MM.1S (cell line): Measurements from ENCODE around the gene DGCR6L.
"Not testable (repeated sequence)": the region's sequence is repeated elsewhere in the genome, so short reads cannot be mapped to it uniquely, and the experiment has no call there.

ENCODE experiments used
- EZH2 ChIP-seq: fragments of 300-600 bp; sonication (generic); optimal IDR thresholded peaks from 2 replicates; pipeline ENCODE3; 2017; ENCODE audit warnings: low read depth, mild to moderate bottlenecking, antibody characterized with exemption, low read length, mixed read lengths
- EZH2phosphoT487 ChIP-seq: fragments of 300-600 bp; sonication (generic); IDR thresholded peaks from 2 replicates; pipeline ENCODE4 v1.6.1; 2018; ENCODE audit warnings: antibody characterized with exemption, low read length
- TF ChIP-seq, protein P1 (sequence below): fragments of 300-600 bp; sonication (generic); IDR thresholded peaks from 2 replicates; pipeline ENCODE4 v1.5.1; 2016; ENCODE audit warnings: antibody characterized with exemption, low read length, mixed read lengths

- TF ChIP-seq, protein P1, sequence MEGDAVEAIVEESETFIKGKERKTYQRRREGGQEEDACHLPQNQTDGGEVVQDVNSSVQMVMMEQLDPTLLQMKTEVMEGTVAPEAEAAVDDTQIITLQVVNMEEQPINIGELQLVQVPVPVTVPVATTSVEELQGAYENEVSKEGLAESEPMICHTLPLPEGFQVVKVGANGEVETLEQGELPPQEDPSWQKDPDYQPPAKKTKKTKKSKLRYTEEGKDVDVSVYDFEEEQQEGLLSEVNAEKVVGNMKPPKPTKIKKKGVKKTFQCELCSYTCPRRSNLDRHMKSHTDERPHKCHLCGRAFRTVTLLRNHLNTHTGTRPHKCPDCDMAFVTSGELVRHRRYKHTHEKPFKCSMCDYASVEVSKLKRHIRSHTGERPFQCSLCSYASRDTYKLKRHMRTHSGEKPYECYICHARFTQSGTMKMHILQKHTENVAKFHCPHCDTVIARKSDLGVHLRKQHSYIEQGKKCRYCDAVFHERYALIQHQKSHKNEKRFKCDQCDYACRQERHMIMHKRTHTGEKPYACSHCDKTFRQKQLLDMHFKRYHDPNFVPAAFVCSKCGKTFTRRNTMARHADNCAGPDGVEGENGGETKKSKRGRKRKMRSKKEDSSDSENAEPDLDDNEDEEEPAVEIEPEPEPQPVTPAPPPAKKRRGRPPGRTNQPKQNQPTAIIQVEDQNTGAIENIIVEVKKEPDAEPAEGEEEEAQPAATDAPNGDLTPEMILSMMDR, result not testable (repeated sequence)
- not testable (repeated sequence) for TF ChIP-seq EZH2, EZH2phosphoT487
These were observed 50.2 kb downstream of the DGCR6L start for GRCh38 chr22:20269673-20270072.
